Ovary (tissue), 3 donors: ENCODE results near the gene TTC23.

Experiments
- POLR2A ChIP-seq: fragments of 450-650 bp; IDR thresholded peaks from one replicate; pipeline ENCODE4 v1.6.1; 2017; ENCODE audit warnings: antibody characterized with exemption, mild to moderate bottlenecking, moderate library complexity
- TF ChIP-seq, protein P1 (sequence below), 3 donors: fragments of 450-650 bp in 2 of 3; fragments of 200-600 bp in 1 of 3; IDR thresholded peaks; one replicate each; pipeline versions ENCODE4 v1.5.1 to v1.8.0; 2016 to 2022; ENCODE audit warnings: antibody characterized with exemption in 3 of 3, mild to moderate bottlenecking in 1 of 3
- donor health status: DM: no; HTN: no; CAD: no.

DNA sequence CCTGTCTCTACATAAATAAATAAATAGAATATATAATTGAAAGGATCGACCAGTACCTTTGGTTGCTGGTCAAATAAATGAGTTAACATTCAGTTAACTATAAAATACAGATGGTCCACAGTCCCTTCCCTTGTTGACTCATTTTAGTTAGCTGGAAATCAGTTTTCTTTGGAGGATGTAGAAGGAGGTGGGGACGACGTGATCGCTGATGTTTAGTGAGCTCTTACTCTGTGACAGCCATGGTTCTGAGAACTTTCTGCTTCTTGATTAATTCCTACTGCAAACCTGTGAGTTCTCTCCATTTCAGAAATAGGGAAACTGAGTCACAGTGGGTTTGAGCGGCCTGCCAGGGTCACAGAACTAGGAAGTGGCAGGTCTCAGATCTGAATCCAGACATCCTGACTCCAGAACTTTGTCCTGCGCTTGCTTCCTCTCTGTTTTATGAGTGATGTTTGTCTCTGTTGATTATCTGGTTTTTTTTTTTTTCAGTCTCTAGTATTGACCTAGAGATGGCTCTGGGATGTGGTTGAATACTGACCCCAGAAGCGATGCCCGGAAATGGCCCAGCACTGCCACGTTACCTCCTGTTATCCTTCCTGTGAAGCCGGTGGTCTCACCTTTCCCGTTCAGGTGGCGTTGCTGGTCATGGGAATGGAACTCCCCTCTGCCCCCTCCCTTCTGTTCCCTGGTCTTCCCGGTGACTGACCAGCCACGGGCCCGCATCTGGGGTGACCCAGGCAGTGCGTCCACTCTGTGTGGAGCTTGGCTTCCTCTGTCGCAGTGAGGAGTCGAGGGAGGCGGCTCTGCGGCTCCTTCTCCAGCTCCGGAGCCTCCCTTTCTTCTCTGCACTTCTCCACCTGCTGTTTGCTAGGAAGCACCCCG is 126.3 kb downstream of the TTC23 start:
- no peak for TF ChIP-seq POLR2A
- TF ChIP-seq, protein P1, sequence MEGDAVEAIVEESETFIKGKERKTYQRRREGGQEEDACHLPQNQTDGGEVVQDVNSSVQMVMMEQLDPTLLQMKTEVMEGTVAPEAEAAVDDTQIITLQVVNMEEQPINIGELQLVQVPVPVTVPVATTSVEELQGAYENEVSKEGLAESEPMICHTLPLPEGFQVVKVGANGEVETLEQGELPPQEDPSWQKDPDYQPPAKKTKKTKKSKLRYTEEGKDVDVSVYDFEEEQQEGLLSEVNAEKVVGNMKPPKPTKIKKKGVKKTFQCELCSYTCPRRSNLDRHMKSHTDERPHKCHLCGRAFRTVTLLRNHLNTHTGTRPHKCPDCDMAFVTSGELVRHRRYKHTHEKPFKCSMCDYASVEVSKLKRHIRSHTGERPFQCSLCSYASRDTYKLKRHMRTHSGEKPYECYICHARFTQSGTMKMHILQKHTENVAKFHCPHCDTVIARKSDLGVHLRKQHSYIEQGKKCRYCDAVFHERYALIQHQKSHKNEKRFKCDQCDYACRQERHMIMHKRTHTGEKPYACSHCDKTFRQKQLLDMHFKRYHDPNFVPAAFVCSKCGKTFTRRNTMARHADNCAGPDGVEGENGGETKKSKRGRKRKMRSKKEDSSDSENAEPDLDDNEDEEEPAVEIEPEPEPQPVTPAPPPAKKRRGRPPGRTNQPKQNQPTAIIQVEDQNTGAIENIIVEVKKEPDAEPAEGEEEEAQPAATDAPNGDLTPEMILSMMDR (IDR thresholded peaks at IDR 0.05), result no peak
